HG03571 (cell line): ENCODE data around the gene ADCK1.
"Not testable (repeated sequence)": the region's sequence is repeated elsewhere in the genome, so short reads cannot be mapped to it uniquely, and the experiment has no call there.

Experiments
- ATAC-seq: cut with Tn5 transposase; IDR thresholded peaks from one replicate; pipeline ENCODE4 v1.9.1; 2021; ENCODE audit not compliant: unreplicated experiment

Gene ADCK1

DNA sequence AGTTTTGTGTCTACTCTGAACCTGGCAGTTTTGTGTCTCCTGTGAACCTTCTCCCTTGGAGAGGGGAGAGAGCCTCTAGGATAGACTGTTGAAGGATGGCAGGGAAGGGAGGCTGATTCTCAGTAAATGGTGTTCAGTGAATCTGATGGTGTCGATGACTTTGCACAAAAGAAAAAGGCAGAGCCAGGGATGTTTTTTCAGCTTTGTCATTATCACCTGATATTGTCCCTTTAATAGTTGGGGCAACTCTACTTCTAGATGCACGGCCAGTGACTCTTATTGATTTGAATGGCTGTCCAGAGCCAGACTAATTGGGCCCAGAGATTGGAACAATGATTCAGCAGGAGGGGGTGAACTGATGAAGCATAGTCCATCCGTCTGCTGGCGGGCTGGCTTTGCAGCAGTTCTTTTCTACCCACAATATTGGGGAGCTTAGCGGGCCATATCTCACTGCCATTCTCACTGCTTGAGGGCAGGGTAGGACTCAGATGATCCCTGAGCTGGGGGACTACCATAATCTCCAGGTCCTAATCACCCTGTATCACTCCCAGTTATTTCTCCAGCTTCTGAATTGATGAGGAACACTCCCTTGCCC lies 93.1 kb downstream of the ADCK1 start:
- ATAC-seq = no peak

DNA sequence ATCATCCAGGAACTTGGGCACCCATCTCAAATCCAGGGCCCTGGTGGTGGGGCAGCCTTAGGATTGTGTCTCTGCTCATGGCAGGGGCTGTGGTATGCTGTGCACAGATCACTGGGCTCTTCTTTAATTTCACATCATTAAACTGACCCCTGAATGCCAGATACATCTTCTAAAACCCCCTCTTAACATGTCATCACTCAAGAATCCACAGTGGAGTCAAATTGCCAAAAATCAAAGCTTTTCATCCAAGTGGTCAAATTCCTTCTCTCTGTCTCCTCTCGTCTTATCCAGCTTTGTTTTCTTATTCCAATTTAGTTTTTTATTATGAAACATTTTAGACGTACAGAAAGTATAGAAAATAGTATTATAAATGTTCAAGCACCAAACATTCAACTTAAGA lies 97.5 kb downstream of the ADCK1 start:
- no peak for ATAC-seq

DNA sequence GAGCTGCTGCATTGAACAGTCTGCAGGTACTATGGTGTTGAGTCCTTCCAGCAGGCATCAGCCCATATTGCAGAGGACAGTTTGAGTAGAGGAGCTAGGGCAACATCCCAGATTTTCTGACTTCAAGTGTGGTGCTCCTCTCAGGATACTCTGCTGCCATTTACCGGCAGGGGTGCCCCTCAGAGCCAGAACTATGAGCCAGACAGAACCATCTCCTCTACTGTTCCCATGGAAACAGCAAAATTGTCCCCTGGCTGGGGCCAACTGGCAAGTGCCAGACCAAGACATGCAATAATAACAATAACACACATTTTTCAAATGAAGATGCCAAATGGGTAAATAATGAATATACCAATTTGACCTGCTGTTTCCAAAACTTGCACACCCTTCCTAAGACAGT lies 102.9 kb downstream of the ADCK1 start:
- no peak for ATAC-seq

DNA sequence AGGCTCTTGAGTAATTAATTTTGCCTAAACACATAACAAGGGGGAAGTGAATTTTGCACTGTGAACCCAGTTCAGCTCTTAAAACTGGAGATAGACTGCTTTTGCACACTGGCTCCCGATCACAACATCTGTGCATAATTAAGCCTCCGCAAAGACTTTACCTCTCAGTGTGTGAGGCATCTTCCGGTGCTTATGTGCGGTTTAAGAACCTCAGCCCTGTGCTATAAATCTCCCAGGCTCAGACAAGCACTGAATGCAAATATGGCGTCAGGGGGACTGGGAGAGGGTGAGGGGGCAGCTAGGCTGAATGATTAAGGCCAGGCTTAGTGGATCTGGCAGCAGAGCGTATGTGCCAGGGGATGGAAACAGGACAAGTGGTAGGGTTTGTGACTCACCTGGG lies 103.3 kb downstream of the ADCK1 start:
- no peak for ATAC-seq

DNA sequence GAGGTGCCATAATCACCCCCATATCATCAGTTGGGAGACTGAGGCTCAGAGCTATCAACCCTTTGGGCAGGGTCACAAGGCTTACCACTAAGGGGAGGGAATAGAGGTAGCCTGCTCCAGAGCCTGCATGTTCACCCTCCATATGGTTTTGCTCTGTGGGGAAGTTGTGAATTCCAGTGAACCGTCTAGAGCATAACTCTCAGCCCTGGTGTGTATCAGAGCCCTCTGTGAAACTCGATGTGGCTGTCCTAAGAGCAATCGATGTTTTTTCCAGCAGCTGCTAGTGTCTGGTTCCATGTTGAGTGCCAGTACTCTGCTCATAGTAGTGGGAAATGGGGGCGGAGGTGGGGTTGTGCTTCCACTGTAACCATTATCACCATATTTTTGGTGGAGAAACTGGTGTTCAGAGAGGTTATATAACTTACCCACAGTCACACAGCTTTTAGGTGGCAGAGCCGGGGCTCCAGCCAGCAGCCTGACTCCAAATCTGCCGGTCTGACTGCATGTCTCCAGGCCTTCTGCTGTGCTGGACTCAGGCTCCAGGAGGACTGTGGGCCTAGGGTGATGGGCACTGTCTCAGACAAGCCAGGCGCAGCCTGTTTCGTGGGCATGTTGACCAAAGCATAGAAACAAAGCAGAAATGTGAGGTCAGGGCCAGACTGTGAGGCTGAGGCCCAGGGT lies 104.2 kb downstream of the ADCK1 start:
- no peak for ATAC-seq

DNA sequence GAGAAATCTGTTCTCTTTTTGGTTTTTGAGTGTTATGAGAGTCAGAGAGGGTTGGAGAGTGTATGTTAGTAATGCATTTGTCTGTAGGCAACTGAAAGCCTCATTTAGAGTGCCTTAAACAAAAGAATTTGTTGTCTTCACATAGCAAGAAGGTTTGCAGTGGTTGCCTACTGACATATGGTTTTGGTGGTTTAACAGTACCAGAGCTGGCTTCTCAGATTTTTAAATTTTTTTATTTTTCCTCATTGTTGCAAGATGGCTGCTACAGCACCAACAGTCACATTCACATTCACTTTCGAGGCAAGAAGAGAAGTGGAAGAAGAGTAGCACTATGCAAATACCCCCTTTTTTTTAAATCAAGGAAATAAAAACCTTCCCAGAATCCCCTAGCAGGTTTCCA lies 106.5 kb downstream of the ADCK1 start:
- ATAC-seq = no peak

DNA sequence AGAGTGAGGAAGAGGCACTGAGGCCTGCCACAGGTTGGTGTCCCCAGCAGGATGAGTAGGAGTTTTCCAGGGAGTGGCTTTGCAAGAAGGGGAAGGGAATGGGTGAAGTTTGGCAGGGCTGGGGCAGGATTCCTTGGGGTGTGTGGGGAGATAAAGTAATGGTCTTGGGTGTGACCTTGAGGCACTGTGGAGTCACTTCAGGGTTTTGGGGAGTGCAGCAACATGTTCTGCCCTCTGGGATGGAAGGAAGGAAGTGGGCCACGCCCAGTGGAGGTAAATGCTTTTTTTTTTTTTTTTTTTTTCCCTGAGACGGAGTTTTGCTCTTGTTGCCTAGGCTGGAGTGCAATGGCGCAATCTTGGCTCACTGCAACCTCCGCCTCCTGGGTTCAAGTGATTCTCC lies 108.9 kb downstream of the ADCK1 start:
- no peak for ATAC-seq

DNA sequence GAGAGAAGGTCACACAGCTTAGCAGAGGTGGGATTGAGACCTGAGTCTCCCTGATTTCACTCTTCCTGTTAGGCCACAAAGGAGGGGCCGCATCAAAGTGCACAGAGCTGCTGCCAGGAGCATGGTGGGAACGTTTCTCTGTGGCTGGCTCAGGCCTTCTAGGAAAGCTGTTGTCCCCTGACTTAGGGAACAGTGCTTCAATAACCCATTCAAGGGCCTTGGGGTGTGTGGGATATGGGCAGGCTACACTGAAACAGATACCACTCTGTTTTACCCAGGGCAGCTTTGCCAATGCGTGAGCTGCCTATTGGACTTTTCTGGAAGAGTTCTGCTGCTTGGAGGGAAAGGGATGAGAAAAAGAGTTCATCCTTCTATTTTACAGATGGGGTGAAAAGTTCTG lies 110.0 kb downstream of the ADCK1 start:
- no peak for ATAC-seq

DNA sequence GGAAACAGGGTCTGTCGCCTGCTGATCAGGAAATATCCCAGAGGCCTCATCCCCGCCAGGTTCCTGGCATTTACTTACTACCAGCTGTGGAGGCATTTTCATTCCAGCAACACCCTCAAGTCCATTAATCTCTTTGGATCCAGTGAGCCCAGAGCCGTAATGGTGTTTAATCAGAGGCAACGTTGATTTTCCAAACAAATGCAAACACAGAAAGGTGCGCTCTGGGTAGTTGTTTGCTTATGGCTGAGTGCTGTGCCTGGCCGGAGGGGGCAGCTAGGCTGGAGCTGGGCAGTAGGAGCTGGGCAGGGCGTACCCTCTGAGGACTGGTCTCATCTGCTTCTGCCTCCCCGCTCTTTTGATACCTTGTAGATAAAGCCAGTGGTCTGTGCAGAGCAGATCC lies 110.6 kb downstream of the ADCK1 start:
- no peak for ATAC-seq

DNA sequence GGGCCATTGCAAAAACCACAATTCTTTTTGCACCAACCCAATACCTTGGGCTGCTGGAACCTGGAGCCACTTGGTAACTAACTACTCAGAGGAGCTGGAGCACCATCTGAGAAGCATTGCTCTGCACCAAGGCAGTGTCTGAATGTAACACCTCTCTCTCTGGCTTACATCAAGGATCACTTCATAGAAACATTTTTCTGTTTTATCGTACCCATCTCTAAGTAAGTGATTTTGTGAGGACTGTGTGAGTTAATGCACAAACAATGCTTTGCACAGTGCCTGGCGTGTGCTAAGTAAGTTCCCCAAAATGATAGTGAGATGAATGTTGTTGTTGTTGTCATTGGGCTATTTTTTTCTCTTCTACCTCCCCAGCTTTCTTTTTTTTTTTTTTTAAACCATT lies 111.4 kb downstream of the ADCK1 start:
- ATAC-seq = no peak

DNA sequence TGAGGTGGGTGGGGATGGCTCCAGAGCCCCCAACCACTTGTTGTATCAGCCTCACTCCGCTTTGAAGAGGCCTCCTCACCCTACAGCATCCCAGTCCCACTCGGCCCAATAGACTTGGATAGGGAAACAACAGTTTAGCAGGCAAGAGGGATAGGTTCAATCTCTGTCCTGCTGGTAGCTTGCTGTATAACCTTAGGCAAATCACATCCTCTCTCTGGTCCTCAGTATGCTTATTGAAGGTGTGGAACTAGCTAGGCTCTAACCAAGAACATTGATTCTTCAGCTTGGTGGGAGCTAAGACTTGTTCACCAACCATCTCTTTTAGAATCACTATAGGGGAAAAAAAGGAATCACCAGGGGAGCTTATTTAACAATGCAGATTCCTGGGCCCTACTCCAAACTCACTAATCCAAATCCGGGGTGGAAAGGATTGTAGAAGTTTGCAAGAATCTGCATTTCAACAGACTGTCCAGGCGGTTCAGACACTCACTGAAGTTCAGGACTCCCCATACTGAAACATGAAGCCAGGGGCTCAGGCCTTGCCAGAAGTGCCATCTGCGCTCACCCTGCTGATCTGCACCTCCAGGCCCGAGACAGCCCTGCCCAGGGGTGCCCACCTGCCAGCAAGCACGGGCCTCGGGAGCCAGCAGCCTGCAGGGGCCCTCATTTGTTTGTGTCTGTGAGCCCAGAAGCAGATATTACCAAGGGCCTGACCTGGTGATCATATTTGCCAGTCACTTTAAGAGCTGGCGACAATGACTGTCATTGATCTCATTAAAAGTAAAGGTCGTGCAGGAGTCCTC lies 113.0 kb downstream of the ADCK1 start:
- ATAC-seq = no peak

DNA sequence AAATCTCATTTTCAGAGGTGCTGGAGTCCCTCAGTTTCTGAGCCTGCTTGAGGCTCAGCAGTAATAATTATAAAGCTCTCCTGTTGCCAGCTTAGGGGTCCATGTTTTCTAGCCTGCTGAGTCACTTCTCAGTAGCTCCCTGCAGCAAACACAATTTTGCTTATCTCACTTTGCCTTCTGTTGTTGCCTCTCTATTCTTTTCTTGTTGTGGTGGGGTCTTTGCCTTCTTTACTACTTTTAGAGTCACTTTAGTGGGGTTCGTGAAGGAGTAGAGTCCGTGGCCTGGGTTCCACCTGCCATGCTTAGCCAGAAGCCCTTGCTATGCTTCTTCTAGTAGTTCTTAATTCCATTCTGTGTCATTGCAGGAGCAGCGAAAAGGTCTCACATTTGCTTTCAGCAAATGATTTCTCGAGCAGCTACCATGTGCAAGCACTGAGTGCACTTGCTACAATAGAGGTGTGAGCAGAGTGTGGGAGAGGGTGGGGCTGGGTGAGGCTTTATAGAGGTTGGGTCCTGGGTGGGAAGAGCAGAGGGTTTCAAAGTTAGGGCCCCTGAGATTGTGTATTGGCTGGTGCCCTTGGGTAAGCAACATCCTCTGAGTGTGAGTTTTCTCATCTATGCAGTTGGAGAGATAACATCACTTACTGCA lies 114.3 kb downstream of the ADCK1 start:
- ATAC-seq = no peak

DNA sequence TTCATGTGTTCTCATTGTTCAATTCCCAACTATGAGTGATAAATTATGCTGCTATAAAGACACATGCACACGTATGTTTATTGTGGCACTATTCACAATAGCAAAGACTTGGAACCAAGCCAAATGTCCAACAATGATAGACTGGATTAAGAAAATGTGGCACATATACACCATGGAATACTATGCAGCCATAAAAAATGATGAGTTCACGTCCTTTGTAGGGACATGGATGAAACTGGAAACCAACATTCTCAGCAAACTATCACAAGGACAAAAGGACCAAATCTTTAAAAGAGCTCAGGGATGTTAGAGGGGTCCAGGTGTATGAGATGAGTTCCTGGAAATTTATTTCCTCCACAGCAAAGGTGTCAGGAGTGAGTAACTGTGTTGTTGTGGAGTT lies 115.5 kb downstream of the ADCK1 start:
- ATAC-seq = not testable (repeated sequence)

DNA sequence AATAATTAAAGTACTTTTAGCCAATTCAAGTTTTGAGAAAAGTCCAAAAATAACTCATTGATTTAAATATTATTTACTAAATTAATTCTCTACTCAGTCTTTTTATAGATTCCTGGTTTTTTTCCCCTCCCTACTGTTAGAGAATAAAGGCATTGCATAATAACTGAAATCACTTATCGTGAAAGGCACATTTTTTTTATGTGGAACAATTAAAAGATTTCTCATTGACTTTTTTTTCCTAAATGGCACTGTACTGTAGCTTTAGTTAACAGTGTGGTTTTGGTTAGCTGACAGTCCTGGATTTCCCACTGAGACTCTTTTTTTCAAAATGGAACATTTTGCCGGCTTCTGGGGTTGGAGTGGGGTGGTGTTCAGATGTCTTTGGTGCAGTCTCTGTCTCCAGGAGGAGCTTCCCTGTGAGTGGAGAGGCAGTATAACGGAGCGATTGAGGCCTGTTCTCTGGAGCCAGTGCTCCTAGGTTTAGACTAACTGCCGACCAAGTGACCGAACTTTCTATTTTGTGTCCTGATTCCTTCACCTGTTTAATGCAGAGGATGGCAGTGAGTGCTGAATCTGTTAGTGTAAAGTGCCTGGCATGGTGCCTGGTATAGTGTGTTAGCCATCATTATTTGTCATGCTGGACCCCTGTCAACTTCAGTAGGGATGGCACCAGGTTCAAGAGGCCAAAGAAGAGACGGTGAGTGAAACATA lies 117.7 kb downstream of the ADCK1 start:
- ATAC-seq = no peak

DNA sequence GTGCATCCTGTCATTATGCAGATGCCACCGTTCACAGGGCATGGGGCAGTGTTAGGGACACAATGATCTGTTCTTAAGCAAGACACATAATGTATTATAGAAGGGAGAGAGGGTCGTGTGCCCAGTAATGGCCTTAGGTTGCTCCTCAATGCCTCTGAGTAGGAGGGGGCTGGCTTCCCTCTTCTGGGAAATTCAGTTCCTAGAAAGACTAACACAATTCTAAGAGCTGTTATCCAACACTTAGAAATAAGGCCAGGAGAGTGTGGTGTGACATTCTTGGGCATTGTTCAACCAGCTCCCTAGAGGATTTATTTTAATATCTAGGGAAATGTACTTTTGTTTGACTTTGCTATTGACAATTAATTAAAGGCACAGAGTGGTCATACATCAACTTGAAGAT lies 118.5 kb downstream of the ADCK1 start:
- no peak for ATAC-seq

DNA sequence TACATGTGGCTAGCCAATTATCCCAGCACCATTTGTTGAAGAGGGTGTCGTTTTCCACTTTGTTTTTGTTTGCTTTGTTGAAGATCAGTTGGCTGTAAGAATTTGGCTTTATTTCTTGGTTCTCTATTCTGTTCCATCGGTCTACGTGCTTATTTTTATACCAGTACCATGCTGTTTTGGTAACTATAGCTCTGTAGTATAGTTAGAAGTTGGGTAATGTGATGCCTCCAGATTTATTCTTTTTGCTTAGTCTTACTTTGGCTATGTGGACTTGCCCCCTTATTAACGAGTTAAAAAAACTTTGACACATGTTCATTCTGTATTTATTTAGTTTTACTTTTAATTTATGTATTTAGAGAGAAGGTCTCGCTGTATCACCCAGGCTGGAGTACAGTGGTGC lies 120.4 kb downstream of the ADCK1 start:
- ATAC-seq = no peak

DNA sequence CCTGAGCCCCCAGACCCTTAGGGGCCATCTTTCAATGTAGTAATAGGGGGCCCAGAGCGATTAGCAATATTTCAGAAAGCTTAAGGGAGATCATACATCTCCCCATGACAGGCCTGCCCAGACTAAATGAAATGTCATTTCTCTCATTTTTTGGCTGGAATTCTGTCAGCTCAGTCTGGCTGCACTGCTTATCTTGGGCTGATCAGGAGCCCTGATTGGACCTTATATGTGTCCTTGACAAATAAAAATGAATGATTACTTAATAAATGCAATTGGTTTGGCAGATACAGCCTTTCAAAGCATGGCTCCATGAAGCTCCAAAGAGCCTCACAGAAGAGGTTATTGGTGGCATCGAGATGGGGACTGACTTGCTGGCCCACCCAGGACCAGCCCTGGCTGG lies 121.9 kb downstream of the ADCK1 start:
- no peak for ATAC-seq

DNA sequence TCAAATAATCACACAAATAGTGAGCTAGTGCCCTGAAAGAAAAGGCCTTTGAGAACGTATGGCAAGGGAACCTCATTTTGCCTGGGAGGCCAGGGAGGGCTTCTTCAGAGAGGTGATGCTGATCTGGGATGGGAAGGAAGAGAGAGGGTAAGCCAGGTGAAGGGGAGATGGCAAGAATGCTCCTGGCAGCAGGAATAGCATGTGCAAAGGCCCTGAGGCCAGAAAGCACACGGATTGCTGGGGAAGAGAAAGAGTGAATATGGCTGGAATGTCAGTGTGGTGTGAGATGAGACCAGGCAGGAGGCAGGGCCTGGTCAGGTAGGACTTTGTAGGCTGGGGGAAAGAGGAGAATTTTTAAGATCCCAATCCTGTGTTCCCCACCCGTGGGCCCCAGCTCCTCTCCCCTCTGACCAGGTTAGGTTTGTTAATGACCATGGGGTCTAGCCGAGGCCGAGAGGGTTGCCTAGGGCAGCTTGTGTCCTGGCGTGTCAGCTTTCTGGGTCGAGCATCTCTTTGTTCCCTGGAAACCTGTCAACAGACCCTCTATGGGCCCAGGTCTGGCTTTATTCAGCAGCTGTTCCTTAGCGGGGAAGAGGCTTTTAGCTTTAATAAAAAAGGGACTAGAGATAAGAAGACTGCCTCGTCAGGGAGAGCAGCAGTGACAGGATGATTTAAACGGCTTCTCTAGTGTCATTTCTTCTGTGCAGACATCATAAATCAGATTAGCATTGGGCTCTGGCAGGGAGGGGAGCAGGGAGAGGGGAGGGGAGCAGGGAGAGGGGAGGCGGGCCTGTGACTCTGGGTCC lies 123.4 kb downstream of the ADCK1 start:
- ATAC-seq = no peak

DNA sequence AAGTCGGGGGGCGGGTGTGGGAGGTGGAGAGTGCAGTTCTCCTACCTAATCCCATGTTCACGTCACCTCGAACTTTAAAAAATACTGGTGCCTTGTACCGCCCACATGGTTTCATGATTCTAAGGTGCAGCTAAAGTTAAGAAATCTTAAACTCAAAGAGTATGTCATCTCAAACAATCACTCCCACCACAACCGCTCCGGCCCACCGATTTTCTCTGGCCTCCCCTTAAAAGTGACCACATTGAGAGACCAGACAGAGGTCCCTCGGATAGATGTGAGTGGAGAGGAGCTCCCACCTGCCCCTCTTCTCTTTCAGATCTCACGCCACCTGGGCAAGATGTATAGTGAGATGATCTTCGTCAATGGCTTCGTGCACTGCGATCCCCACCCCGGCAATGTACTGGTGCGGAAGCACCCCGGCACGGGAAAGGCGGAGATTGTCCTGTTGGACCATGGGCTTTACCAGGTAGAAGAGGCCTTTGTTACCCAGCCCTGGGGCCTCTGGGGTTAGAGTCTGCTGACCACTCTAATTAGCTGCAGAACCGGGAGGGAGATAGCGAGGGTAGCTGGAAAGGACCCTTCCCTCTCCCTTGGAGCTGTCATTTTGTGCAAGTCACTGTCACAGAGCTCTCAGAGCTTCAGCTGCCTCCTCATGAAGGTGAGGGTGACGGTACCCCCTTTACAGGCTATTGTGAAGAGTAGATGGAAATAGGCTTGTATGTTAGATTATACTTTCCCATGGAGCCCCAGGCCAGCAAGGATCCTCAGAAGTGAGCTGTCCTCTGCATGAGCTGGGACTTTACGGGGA lies 124.4 kb downstream of the ADCK1 start:
- ATAC-seq = no peak

DNA sequence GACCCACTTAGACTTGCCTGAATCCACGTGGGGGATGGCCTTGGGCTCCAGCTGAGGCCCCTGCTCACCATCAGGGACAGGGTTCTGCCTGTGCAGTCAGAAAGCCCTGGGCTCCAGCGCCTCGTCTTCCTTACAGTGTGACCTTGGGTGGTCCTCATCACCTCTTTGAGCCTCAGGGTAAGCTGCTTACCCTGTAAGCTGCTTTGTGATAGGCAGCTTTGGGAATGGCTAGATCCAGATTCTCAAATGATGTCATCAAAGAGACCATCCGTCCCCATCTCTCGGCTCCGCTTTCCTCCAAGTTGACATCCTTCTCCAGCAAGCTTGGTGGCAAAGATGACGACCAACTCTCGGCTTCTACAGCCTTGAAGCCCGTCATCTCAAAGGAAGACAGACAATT lies 127.0 kb downstream of the ADCK1 start:
- no peak for ATAC-seq
